ENCODE results near the gene SRSF8.

The SRSF8 gene

GRCh38 chr11:95072948-95073347 is 6.2 kb downstream of the SRSF8 start:
- DNase-seq, result no peak

- no peak for DNase-seq
Observed at GRCh38 chr11:95074792-95075563, 8.3 kb downstream of the SRSF8 start.

GRCh38 chr11:95076416-95076815 is 9.7 kb downstream of the SRSF8 start:
- no peak for DNase-seq

- DNase-seq, result no peak
Observed at GRCh38 chr11:95076981-95077380, 10.3 kb downstream of the SRSF8 start.

- DNase-seq, result no peak
Observed at GRCh38 chr11:95078526-95078925, 11.8 kb downstream of the SRSF8 start.

GRCh38 chr11:95081010-95081409 is 14.3 kb downstream of the SRSF8 start:
- no peak for DNase-seq

- DNase-seq, result no peak
Observed at GRCh38 chr11:95081412-95081811, 14.7 kb downstream of the SRSF8 start.

GRCh38 chr11:95082576-95083001 is 15.9 kb downstream of the SRSF8 start:
- no peak for DNase-seq

- no peak for DNase-seq
Observed at GRCh38 chr11:95084509-95084908, 17.8 kb downstream of the SRSF8 start.

GRCh38 chr11:95085117-95085816 is 18.5 kb downstream of the SRSF8 start:
- DNase-seq, result no peak

- no peak for DNase-seq
Observed at GRCh38 chr11:95086151-95086550, 19.4 kb downstream of the SRSF8 start.

GRCh38 chr11:95086836-95087570 is 20.3 kb downstream of the SRSF8 start:
- DNase-seq, result no peak

GRCh38 chr11:95088946-95089619 is 22.4 kb downstream of the SRSF8 start:
- DNase-seq, result peak; percentile 26

GRCh38 chr11:95089620-95090542 is 23.2 kb downstream of the SRSF8 start, which contains the start of gene ENDOD1:
ENDOD1 (plus strand) TSS chr11:95089846; CDS start chr11:95089928, 82 bp downstream.
- DNase-seq, result peak; percentile 88

GRCh38 chr11:95091663-95092180 is 25.0 kb downstream of the SRSF8 start:
- no peak for DNase-seq

- DNase-seq, result peak; percentile 24
Observed at GRCh38 chr11:95092549-95093324, 26.0 kb downstream of the SRSF8 start.

- no peak for DNase-seq
Observed at GRCh38 chr11:95093548-95093947, 26.8 kb downstream of the SRSF8 start.

- no peak for DNase-seq
Observed at GRCh38 chr11:95095858-95096587, 29.3 kb downstream of the SRSF8 start.

GRCh38 chr11:95097209-95097608 is 30.5 kb downstream of the SRSF8 start:
- no peak for DNase-seq

GRCh38 chr11:95098826-95099225 is 32.1 kb downstream of the SRSF8 start:
- no peak for DNase-seq
